ENCODE results near the gene RPL10. TPM values are rescaled to one million over a fixed set of nuclear protein-coding genes. Genes with fewer than 3 reads are reported as not detected.

RPL10 gene
- total RNA-seq (2011; cell fraction: chromatin; rRNA removed; ENCODE audit: low replicate concordance), result 652 and 1,355 TPM in 2 replicates
- total RNA-seq (2011; cell fraction: nucleolus; rRNA removed), result 1,356 and 1,561 TPM in 2 replicates
- total RNA-seq (2011; cell fraction: nucleoplasm; rRNA removed), result 1,670 and 2,786 TPM in 2 replicates
- total RNA-seq (2014; rRNA removed) (4,111 and 4,705 TPM in 2 replicates), total RNA-seq (2014; rRNA removed; fragmentation: Illumina TruSeq; extraction: Trizol) (3,682 and 4,010 TPM in 2 replicates), total RNA-seq (2015; rRNA removed; fragmentation: Illumina TruSeq; extraction: Trizol) (3,735 and 3,774 TPM in 2 replicates), total RNA-seq (2021) (4,299 and 4,408 TPM in 2 replicates), polyA plus RNA-seq (2011; rRNA removed) (5,297 and 6,545 TPM in 2 replicates), polyA plus RNA-seq (2014; fragmentation: Illumina TruSeq; extraction: Trizol) (6,119 and 7,432 TPM in 2 replicates), polyA plus RNA-seq (2014; fragmentation: Nextera tagmentation; extraction: Ambion mirVana) (1,000 to 10,000 TPM; 5,014 to 7,600 TPM), polyA plus RNA-seq (2014; rRNA removed) (6,193 and 7,323 TPM in 2 replicates), polyA minus RNA-seq (2011; rRNA and poly(A)+ RNA removed) (1,451 and 1,523 TPM in 2 replicates), Bru-seq, nascent RNA (percentile 100 among the genes with signal in this experiment), BruChase-seq, experiment 1, labeled RNA remaining after a 2-hour chase (percentile 100 among the genes with signal in this experiment), BruChase-seq, experiment 2, labeled RNA remaining after a 6-hour chase (percentile 100 among the genes with signal in this experiment)
- polyA plus RNA-seq (2011; cell fraction: cytosol; rRNA removed), result 7,052 and 10,074 TPM in 2 replicates
- 3,562 and 5,028 TPM in 2 replicates for polyA plus RNA-seq (2011; cell fraction: nucleus; rRNA removed)
- 5,208 and 8,851 TPM in 2 replicates for polyA plus RNA-seq (2012)
- 1,578 and 1,804 TPM in 2 replicates for polyA minus RNA-seq (2011; cell fraction: cytosol; rRNA and poly(A)+ RNA removed)
- polyA minus RNA-seq (2011; cell fraction: nucleus; rRNA and poly(A)+ RNA removed), result 368 and 622 TPM in 2 replicates
- long read RNA-seq, experiment 1, transcript RPL10-204 (7 exons, 2,318 nt), result minor isoform, 155 of 2,708 reads
- long read RNA-seq, experiment 1, transcript RPL10-207 (7 exons, 657 nt), result minor isoform, 6 of 2,708 reads
- long read RNA-seq, experiment 1, transcript RPL10-210 (6 exons, 585 nt), result minor isoform, 10 of 2,708 reads
- long read RNA-seq, experiment 1, transcript RPL10-201 (6 exons, 2,278 nt), result major isoform, 2,171 of 2,708 reads
- long read RNA-seq, experiment 1, partial matches to known transcripts, result 302 of 2,708 reads
- long read RNA-seq, experiment 1, other reads (novel, unspliced or antisense), result 56 of 2,708 reads
- long read RNA-seq, experiment 2, transcript RPL10-211 (5 exons, 802 nt), result minor isoform, 12 of 3,843 reads
- long read RNA-seq, experiment 2, transcript RPL10-201 (6 exons, 2,278 nt), result major isoform, 3,132 of 3,843 reads
- long read RNA-seq, experiment 2, transcript RPL10-213 (2 exons, 1,731 nt), result minor isoform, 6 of 3,843 reads
- long read RNA-seq, experiment 2, transcript RPL10-204 (7 exons, 2,318 nt), result minor isoform, 47 of 3,843 reads
- long read RNA-seq, experiment 2, partial matches to known transcripts, result 584 of 3,843 reads
- long read RNA-seq, experiment 2, other reads (novel, unspliced or antisense), result 56 of 3,843 reads
- long read RNA-seq, experiment 3, transcript RPL10-207 (7 exons, 657 nt), result minor isoform, 11 of 6,957 reads
- long read RNA-seq, experiment 3, transcript RPL10-201 (6 exons, 2,278 nt), result major isoform, 6,509 of 6,957 reads
- long read RNA-seq, experiment 3, transcript RPL10-204 (7 exons, 2,318 nt), result minor isoform, 212 of 6,957 reads
- long read RNA-seq, experiment 3, transcript RPL10-210 (6 exons, 585 nt), result minor isoform, 5 of 6,957 reads
- long read RNA-seq, experiment 3, partial matches to known transcripts, result 155 of 6,957 reads
- long read RNA-seq, experiment 3, other reads (novel, unspliced or antisense), result 54 of 6,957 reads

- POLR2A ChIA-PET, result interaction anchor here (0.5 to 6.0 kb wide), 31 partner anchors 12 to 148 kb away, joined by 3 to 85 read pairs (median 5); partner anchors contain the start of genes ATP6AP1, DNASE1L1, EMD and FAM50A
- Histone ChIP-seq H3K4me2 (ENCODE audit: insufficient read depth, low read length) (peak within 1 kb of the TSS; percentile 97), H3K9me1 (ENCODE audit: control insufficient read depth, insufficient read depth, low read length) (no peaks in the 10 kb centered on the region), H2AFZ (ENCODE audit: low read depth, low read length) (peak within 1 kb of the TSS; percentile 85), H3K4me3 (peak within 1 kb of the TSS; percentile 76), H3K36me3 (ENCODE audit: control insufficient read depth, insufficient read depth, low read length) (peaks cover 35% of the 10 kb centered on the region), H4K20me1 (replicated peaks; ENCODE audit: control insufficient read depth, insufficient read depth, low read length) (peaks cover 13% of the 10 kb centered on the region), H3K27me3 (ENCODE audit: control insufficient read depth in 2 of 2, insufficient read depth in 2 of 2, low read length in 2 of 2) (no peaks in the 10 kb centered on the region), H3K4me1 (replicated peaks in 1 of 2; ENCODE audit: control insufficient read depth in 2 of 2, insufficient read depth in 2 of 2, low read length in 2 of 2) (peaks cover 5 to 18% of the 10 kb centered on the region in 2 experiments; a peak in 3 of 5 replicates), H3K79me2 (ENCODE audit: control insufficient read depth, insufficient read depth, low read length) (peaks cover 42% of the 10 kb centered on the region), H3K27ac (ENCODE audit: extremely low read depth, low read depth, low read length) (peak within 1 kb of the TSS; percentile 97), H3K9ac (ENCODE audit: insufficient read depth in 1 of 2, low read depth in 2 of 2, low read length in 2 of 2) (peak within 1 kb of the TSS; percentile 95 to 98), H3K9me3 (replicated peaks; ENCODE audit: control insufficient read depth, insufficient read depth, low read depth, low read length) (no peaks in the 10 kb centered on the region; the same call in 1 of the 2 replicates)
- in situ Hi-C loops (cut with MboI) (no loop called here), intact Hi-C loops (cut with micrococcal nuclease) (loop anchor here (5.0 kb wide), 1 partner anchor 89 kb away; the partner anchor contains the start of gene UBL4A)
- peak; percentile 89 to 98 (median 94) for DNase-seq (ENCODE audit: extremely low read depth in 1 of 4, low spot score in 3 of 4)
- CTCF ChIA-PET (ENCODE audit: low intra/inter-chr PET ratio), result interaction anchor here (3.3 kb wide), 1 partner anchor 137 kb away, joined by 17 read pairs; no protein-coding TSS in a partner anchor
- no TSS peak for BruUV-seq (replicated peaks)
- WGBS (ENCODE audit: insufficient coverage, low coverage, missing lambda C conversion rate), result 0% methylated on average over 44 of the region's 69 CpGs
- FAIRE-seq, result peak; percentile 93
- peak; percentile 69 for ATAC-seq
- TF ChIP-seq ZNF143 (CRISPR knock-in tag; IDR thresholded peaks at IDR 0.05) (no peak), NR1H2 (CRISPR knock-in tag; IDR thresholded peaks at IDR 0.05) (no peak), NR3C1 (CRISPR knock-in tag; IDR thresholded peaks at IDR 0.05) (no peak), U2AF2 (optimal IDR thresholded peaks at IDR 0.05; ENCODE audit: low read depth, low read length) (no peak), BRCA1 (IDR thresholded peaks at IDR 0.05) (no peak), BRCA1 (CRISPR knock-in tag; IDR thresholded peaks at IDR 0.05) (no peak), DMBX1 (CRISPR knock-in tag; IDR thresholded peaks at IDR 0.05; ENCODE audit: borderline replicate concordance) (no peak), ASH1L (IDR thresholded peaks at IDR 0.05; ENCODE audit: borderline replicate concordance, low read depth, partially characterized antibody) (no peak), HIVEP1 (CRISPR knock-in tag; IDR thresholded peaks at IDR 0.05) (no peak), ZNF146 (CRISPR knock-in tag; IDR thresholded peaks at IDR 0.05; ENCODE audit: unreplicated experiment) (no peak)
Observed at GRCh38 chrX:154397888-154398667, at the start of gene RPL10. RPL10 (plus strand) TSS chrX:154398377; CDS start chrX:154398520, 143 bp downstream.

All from K562 (cell line).